SK-N-SH treated with all-trans-retinoic acid at 6 μM for 48 hours (cell line): Measurements from ENCODE around the gene SDCCAG8.

Source experiments
- ATAC-seq: fragments of 200-7000 bp; cut with Tn5 transposase; 3 replicates; pipeline ENCODE4 v1.9.1; 2020; ENCODE audit warnings: mild to moderate bottlenecking, moderate library complexity
- ARNTL ChIP-seq: fragments of 450-650 bp; formaldehyde crosslinking; IDR thresholded peaks from 2 replicates; pipeline ENCODE4 v1.5.0; 2020; ENCODE audit warnings: low read depth, mild to moderate bottlenecking, moderate library complexity, borderline replicate concordance
- BACH2 ChIP-seq: fragments of 250-450 bp; sonication (Bioruptor Pico); IDR thresholded peaks from 2 replicates; pipeline ENCODE4 v1.9.0; 2021; ENCODE audit warnings: mild to moderate bottlenecking, borderline replicate concordance
- CSDC2 ChIP-seq: fragments of 250-450 bp; sonication (Bioruptor Pico); IDR thresholded peaks from 2 replicates; pipeline ENCODE4 v1.5.0; 2020; ENCODE audit warnings: mild to moderate bottlenecking, moderate library complexity
- ESRRG ChIP-seq: fragments of 250-450 bp; sonication (Bioruptor Pico); IDR thresholded peaks from 2 replicates; pipeline ENCODE4 v1.6.1; 2021; ENCODE audit warnings: mild to moderate bottlenecking
- GLIS3 ChIP-seq: fragments of 250-450 bp; sonication (Bioruptor Pico); IDR thresholded peaks from 2 replicates; pipeline ENCODE4 v1.5.0; 2020; ENCODE audit warnings: mild to moderate bottlenecking, moderate library complexity
- ISL1 ChIP-seq: fragments of 250-450 bp; sonication (Bioruptor Pico); IDR thresholded peaks from 2 replicates; pipeline ENCODE4 v2.1.2; 2022; ENCODE audit warnings: mild to moderate bottlenecking, moderate library complexity
- OSR1 ChIP-seq: fragments of 250-450 bp; sonication (Bioruptor Pico); IDR thresholded peaks from 2 replicates; pipeline ENCODE4 v1.8.0; 2022; ENCODE audit warnings: moderate library complexity, mild to moderate bottlenecking, inconsistent platforms
- PPARA ChIP-seq: fragments of 250-450 bp; sonication (Bioruptor Pico); IDR thresholded peaks from 2 replicates; pipeline ENCODE4 v1.5.0; 2020; ENCODE audit warnings: mild to moderate bottlenecking, borderline replicate concordance
- RARB ChIP-seq: fragments of 250-450 bp; sonication (Bioruptor Pico); IDR thresholded peaks from 2 replicates; pipeline ENCODE4 v1.8.0; 2021; ENCODE audit warnings: mild to moderate bottlenecking, moderate library complexity
- SNAI2 ChIP-seq: fragments of 250-450 bp; sonication (Bioruptor Pico); IDR thresholded peaks from 2 replicates; pipeline ENCODE4 v1.5.0; 2020; ENCODE audit warnings: mild to moderate bottlenecking, moderate library complexity
- TCF4 ChIP-seq: fragments of 250-450 bp; sonication (Bioruptor Pico); IDR thresholded peaks from 2 replicates; pipeline ENCODE4 v1.8.0; 2021; ENCODE audit warnings: mild to moderate bottlenecking, moderate library complexity, borderline replicate concordance
- TOX ChIP-seq: fragments of 250-450 bp; sonication (Bioruptor Pico); IDR thresholded peaks from 2 replicates; pipeline ENCODE4 v1.8.0; 2021; ENCODE audit warnings: mild to moderate bottlenecking, moderate library complexity, borderline replicate concordance
- ZC3H10 ChIP-seq: fragments of 250-450 bp; sonication (Bioruptor Pico); IDR thresholded peaks from 2 replicates; pipeline ENCODE4 v1.5.1; 2021; ENCODE audit warnings: mild to moderate bottlenecking, moderate library complexity
- ZFP30 ChIP-seq: fragments of 450-650 bp; formaldehyde crosslinking; IDR thresholded peaks from 2 replicates; pipeline ENCODE4 v1.5.0; 2022; ENCODE audit warnings: mild to moderate bottlenecking, moderate library complexity
- ZNF565 ChIP-seq: fragments of 450-650 bp; formaldehyde crosslinking; conservative IDR thresholded peaks from 2 replicates; pipeline ENCODE4 v1.5.0; 2020; ENCODE audit warnings: low read depth, mild to moderate bottlenecking, moderate library complexity
- ZNF70 ChIP-seq: fragments of 450-650 bp; formaldehyde crosslinking; IDR thresholded peaks from 2 replicates; pipeline ENCODE4 v1.5.0; 2020; ENCODE audit warnings: mild to moderate bottlenecking, moderate library complexity
- ZNF8 ChIP-seq: fragments of 450-650 bp; formaldehyde crosslinking; IDR thresholded peaks from 2 replicates; pipeline ENCODE4 v1.5.0; 2020; ENCODE audit warnings: mild to moderate bottlenecking, moderate library complexity
- TF ChIP-seq, protein P1 (sequence below): fragments of 250-450 bp; sonication (Bioruptor Pico); IDR thresholded peaks from 2 replicates; pipeline ENCODE4 v1.8.0; 2020; ENCODE audit warnings: mild to moderate bottlenecking, moderate library complexity, borderline replicate concordance
- TF ChIP-seq, protein P2 (sequence below): fragments of 250-450 bp; sonication (Bioruptor Pico); IDR thresholded peaks from 2 replicates; pipeline ENCODE4 v1.5.1; 2021; ENCODE audit warnings: mild to moderate bottlenecking, moderate library complexity
- TF ChIP-seq, protein P3 (sequence below): fragments of 250-450 bp; sonication (Bioruptor Pico); IDR thresholded peaks from 2 replicates; pipeline ENCODE4 v1.5.0; 2020; ENCODE audit warnings: mild to moderate bottlenecking, moderate library complexity
- TF ChIP-seq, protein P4 (sequence below): fragments of 250-450 bp; sonication (Bioruptor Pico); IDR thresholded peaks from 2 replicates; pipeline ENCODE4 v1.8.0; 2021; ENCODE audit warnings: low read depth, mild to moderate bottlenecking, moderate library complexity, borderline replicate concordance
- TF ChIP-seq, protein P5 (sequence below): fragments of 250-450 bp; sonication (Bioruptor Pico); IDR thresholded peaks from 2 replicates; pipeline ENCODE4 v1.5.1; 2020; ENCODE audit warnings: low read depth, mild to moderate bottlenecking, moderate library complexity

The SDCCAG8 gene

DNA sequence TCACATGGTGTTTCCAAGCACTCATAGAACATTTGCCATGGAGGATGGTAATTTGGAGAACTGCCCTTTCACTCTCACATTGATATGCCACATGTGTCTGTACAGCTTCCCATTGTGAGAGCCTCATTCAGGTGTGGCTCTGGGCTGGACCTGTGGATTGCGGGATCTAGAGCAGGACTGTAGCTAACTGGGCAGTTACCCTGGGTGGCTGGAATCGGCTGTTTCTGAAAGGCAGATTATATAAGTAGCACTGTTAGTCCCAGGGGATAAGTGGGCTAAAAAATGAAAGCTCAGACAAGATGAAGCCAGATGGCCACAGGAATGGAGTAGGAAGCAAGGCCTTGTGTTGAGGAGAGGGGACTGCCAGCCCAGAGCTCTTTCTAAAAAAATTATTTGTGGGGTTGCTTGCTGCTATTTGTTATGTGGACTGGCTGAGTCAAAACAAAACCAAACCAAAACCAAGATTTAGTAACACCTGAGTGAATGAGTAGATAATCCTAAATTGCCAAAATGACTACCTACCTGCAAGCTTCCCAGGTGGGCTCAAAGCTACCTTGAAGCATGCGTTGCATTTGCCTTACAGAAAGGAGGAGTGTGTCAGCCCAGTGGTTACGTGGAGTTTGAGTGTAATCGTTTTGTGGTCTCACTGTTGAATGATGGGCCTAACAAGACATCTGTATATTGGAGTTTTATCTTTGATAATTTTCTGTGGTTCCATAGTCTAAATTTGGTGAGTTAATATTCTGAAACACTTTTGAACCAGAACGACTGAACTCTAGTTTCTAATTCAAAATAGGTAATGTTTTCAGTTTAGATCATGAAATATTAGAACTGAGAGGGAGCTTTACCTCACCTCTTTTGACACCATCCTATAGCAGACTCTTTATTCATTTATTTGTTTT lies 58.0 kb downstream of the SDCCAG8 start:
- TF ChIP-seq, protein P1, sequence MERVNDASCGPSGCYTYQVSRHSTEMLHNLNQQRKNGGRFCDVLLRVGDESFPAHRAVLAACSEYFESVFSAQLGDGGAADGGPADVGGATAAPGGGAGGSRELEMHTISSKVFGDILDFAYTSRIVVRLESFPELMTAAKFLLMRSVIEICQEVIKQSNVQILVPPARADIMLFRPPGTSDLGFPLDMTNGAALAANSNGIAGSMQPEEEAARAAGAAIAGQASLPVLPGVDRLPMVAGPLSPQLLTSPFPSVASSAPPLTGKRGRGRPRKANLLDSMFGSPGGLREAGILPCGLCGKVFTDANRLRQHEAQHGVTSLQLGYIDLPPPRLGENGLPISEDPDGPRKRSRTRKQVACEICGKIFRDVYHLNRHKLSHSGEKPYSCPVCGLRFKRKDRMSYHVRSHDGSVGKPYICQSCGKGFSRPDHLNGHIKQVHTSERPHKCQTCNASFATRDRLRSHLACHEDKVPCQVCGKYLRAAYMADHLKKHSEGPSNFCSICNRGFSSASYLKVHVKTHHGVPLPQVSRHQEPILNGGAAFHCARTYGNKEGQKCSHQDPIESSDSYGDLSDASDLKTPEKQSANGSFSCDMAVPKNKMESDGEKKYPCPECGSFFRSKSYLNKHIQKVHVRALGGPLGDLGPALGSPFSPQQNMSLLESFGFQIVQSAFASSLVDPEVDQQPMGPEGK (CRISPR knock-in tag), result no peak
- TF ChIP-seq OSR1 (CRISPR knock-in tag), result no peak
- no peak for TF ChIP-seq ZFP30
- no peak for TF ChIP-seq TCF4 (CRISPR knock-in tag)
- no peak for TF ChIP-seq ISL1 (CRISPR knock-in tag)
- no peak for TF ChIP-seq ZNF565 (CRISPR knock-in tag)
- TF ChIP-seq TOX (CRISPR knock-in tag), result no peak
- TF ChIP-seq ZNF70, result no peak
- TF ChIP-seq ZNF8 (CRISPR knock-in tag), result no peak
- TF ChIP-seq, protein P2, sequence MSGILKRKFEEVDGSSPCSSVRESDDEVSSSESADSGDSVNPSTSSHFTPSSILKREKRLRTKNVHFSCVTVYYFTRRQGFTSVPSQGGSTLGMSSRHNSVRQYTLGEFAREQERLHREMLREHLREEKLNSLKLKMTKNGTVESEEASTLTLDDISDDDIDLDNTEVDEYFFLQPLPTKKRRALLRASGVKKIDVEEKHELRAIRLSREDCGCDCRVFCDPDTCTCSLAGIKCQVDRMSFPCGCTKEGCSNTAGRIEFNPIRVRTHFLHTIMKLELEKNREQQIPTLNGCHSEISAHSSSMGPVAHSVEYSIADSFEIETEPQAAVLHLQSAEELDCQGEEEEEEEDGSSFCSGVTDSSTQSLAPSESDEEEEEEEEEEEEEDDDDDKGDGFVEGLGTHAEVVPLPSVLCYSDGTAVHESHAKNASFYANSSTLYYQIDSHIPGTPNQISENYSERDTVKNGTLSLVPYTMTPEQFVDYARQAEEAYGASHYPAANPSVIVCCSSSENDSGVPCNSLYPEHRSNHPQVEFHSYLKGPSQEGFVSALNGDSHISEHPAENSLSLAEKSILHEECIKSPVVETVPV, result no peak
- TF ChIP-seq SNAI2 (CRISPR knock-in tag), result no peak
- ATAC-seq, result no peak

DNA sequence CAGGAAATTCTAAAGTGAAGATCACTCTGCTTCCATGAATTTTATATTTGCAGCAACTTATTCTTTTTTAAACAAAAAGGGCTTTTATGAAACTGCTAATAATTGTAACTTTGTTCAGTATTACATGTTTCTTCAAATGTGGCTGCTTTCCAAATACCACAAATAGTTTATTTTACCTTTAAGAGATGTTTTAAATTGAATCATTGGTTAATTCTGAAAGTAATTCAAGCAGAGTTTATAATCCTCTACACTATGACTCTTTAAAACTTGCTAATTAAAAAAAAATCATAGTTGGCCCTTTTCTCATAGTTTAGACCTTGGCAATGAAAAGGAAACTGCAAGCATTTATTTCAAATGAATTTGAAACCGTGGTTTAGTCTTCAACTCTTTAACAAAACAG lies 59.6 kb downstream of the SDCCAG8 start:
- TF ChIP-seq, protein P3, sequence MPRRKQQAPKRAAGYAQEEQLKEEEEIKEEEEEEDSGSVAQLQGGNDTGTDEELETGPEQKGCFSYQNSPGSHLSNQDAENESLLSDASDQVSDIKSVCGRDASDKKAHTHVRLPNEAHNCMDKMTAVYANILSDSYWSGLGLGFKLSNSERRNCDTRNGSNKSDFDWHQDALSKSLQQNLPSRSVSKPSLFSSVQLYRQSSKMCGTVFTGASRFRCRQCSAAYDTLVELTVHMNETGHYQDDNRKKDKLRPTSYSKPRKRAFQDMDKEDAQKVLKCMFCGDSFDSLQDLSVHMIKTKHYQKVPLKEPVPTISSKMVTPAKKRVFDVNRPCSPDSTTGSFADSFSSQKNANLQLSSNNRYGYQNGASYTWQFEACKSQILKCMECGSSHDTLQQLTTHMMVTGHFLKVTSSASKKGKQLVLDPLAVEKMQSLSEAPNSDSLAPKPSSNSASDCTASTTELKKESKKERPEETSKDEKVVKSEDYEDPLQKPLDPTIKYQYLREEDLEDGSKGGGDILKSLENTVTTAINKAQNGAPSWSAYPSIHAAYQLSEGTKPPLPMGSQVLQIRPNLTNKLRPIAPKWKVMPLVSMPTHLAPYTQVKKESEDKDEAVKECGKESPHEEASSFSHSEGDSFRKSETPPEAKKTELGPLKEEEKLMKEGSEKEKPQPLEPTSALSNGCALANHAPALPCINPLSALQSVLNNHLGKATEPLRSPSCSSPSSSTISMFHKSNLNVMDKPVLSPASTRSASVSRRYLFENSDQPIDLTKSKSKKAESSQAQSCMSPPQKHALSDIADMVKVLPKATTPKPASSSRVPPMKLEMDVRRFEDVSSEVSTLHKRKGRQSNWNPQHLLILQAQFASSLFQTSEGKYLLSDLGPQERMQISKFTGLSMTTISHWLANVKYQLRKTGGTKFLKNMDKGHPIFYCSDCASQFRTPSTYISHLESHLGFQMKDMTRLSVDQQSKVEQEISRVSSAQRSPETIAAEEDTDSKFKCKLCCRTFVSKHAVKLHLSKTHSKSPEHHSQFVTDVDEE (CRISPR knock-in tag), result no peak
- TF ChIP-seq ZNF70 (no peak), ZFP30 (no peak), ZNF565 (CRISPR knock-in tag) (no peak), BACH2 (CRISPR knock-in tag) (no peak), ARNTL (CRISPR knock-in tag) (no peak), ZNF8 (CRISPR knock-in tag) (no peak), RARB (CRISPR knock-in tag) (no peak), OSR1 (CRISPR knock-in tag) (no peak), PPARA (no peak), GLIS3 (CRISPR knock-in tag) (no peak), ZC3H10 (CRISPR knock-in tag) (no peak), SNAI2 (CRISPR knock-in tag) (no peak), ESRRG (CRISPR knock-in tag) (no peak), TOX (CRISPR knock-in tag) (no peak), CSDC2 (CRISPR knock-in tag) (no peak)
- TF ChIP-seq, protein P2, result no peak
- TF ChIP-seq, protein P4, sequence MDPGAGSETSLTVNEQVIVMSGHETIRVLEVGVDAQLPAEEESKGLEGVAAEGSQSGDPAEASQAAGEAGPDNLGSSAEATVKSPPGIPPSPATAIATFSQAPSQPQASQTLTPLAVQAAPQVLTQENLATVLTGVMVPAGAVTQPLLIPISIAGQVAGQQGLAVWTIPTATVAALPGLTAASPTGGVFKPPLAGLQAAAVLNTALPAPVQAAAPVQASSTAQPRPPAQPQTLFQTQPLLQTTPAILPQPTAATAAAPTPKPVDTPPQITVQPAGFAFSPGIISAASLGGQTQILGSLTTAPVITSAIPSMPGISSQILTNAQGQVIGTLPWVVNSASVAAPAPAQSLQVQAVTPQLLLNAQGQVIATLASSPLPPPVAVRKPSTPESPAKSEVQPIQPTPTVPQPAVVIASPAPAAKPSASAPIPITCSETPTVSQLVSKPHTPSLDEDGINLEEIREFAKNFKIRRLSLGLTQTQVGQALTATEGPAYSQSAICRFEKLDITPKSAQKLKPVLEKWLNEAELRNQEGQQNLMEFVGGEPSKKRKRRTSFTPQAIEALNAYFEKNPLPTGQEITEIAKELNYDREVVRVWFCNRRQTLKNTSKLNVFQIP, result no peak
- TF ChIP-seq, protein P5, sequence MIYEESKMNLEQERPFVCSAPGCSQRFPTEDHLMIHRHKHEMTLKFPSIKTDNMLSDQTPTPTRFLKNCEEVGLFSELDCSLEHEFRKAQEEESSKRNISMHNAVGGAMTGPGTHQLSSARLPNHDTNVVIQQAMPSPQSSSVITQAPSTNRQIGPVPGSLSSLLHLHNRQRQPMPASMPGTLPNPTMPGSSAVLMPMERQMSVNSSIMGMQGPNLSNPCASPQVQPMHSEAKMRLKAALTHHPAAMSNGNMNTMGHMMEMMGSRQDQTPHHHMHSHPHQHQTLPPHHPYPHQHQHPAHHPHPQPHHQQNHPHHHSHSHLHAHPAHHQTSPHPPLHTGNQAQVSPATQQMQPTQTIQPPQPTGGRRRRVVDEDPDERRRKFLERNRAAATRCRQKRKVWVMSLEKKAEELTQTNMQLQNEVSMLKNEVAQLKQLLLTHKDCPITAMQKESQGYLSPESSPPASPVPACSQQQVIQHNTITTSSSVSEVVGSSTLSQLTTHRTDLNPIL (CRISPR knock-in tag), result no peak
- peak; percentile 49 for ATAC-seq
